Stomach (tissue), 4 donors: ENCODE measurements around the gene TMPRSS12.

Experiments
- POLR2AphosphoS5 ChIP-seq, 3 donors: sonication (generic); formaldehyde crosslinking; IDR thresholded peaks; one replicate each; pipeline ENCODE4 v1.6.1; 2016; ENCODE audit warnings: antibody characterized with exemption in 3 of 3
- TF ChIP-seq, protein P1 (sequence below), 7 experiments: fragments of 450-650 bp in 4 of 7; fragments of 200-600 bp in 3 of 7; sonication (generic) in 3 of 7; IDR thresholded peaks; one replicate each; pipeline ENCODE4 v1.5.1; 2016 to 2019; ENCODE audit warnings: antibody characterized with exemption in 7 of 7, control low read depth in 2 of 7, mild to moderate bottlenecking in 1 of 7

DNA sequence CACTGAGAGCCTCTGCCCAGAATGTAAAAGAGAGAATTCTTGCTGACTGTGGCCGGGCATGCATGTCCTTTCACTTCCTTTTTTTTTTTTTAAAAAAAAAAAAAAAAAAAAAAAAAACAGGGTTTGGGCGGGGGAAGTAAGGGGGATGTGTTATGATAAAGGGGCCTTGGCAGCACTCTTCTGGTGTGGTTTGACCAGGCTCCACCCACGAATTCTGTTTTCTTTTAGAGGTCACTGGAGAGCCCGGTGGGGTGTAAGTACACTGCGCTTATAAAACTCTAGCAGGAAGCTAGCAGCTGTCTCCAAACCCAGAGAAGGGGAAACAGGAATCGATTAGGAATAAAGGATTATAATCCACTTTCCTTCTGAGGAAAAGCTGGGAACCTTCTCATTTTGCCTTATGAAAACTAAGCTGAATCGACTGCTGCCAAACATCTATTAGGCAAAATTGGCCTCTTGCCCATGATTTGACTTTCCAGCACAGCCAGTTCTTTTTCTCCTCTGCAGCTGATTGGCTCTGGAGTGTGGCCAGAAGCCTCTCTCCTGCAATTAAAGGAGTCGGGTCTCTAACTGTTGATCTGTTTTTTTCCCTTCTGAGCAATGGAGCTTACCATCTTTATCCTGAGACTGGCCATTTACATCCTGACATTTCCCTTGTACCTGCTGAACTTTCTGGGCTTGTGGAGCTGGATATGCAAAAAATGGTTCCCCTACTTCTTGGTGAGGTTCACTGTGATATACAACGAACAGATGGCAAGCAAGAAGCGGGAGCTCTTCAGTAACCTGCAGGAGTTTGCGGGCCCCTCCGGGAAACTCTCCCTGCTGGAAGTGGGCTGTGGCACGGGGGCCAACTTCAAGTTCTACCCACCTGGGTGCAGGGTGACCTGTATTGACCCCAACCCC lies 82.0 kb downstream of the TMPRSS12 start:
- TF ChIP-seq, protein P1, sequence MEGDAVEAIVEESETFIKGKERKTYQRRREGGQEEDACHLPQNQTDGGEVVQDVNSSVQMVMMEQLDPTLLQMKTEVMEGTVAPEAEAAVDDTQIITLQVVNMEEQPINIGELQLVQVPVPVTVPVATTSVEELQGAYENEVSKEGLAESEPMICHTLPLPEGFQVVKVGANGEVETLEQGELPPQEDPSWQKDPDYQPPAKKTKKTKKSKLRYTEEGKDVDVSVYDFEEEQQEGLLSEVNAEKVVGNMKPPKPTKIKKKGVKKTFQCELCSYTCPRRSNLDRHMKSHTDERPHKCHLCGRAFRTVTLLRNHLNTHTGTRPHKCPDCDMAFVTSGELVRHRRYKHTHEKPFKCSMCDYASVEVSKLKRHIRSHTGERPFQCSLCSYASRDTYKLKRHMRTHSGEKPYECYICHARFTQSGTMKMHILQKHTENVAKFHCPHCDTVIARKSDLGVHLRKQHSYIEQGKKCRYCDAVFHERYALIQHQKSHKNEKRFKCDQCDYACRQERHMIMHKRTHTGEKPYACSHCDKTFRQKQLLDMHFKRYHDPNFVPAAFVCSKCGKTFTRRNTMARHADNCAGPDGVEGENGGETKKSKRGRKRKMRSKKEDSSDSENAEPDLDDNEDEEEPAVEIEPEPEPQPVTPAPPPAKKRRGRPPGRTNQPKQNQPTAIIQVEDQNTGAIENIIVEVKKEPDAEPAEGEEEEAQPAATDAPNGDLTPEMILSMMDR (IDR thresholded peaks at IDR 0.05) = no peak
- TF ChIP-seq POLR2AphosphoS5 (IDR thresholded peaks at IDR 0.05) = peak; percentile 34 to 61 (median 60)
